SIG-M5 (cell line): ENCODE results near the gene RIMS4.

Experiments
- DNase-seq: peaks from one replicate; lab custom pipeline; 2025; lab: John Stamatoyannopoulos, UW

The RIMS4 gene

DNA sequence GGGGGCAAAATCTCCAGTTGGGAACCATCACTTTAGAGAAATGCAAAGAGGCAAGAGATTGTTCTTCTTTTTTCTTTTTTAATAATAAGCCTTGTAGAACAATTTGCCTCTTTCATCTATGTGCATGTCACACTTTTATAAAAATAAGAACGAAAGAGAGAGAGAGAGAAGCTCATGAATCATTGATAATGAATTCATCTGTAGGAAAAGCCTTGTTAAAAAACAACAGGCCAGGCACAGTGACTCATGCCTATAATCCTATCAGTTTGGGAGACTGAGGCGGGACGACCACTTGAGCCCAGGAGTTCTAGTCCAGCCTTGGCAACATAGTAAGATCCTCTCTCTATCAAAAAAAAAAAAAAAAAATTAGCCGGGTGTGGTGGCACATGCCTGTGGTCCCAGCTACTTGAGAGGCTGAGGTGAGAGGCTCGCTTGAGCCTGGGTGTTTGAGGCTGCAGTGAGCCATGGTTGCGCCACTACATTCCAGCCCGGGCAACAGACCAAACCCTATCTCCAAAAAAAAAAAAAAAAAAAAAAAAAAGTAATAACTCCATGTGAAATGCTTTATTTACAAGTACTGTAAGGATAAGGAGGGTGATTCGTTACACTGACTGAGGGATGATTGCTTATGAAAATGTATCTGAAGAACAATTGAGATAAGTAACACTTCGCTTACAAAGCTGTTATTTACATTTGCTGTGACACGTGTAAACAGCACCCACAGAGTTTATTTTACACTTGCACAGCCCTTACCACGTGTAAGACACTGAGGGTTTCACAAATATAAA is 89.2 kb downstream of the RIMS4 start:
- no peak for DNase-seq

DNA sequence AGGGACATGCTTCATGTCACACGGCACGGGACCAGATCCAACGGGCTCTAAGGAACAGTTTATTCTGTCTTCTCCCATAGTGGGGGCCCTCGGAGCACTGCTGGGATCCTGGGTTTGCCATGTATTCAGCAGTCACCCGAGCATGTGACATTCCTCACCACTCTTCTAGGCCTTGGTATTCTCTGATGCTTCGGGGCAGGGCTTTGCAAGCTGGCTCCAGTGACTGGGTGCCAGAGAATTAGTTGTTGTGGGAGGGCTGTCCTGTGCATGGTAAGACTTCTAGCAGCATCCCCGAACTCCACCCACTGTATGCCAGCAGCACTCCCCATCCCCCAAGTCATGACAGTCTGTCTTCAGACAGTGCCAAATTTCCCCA is 89.7 kb downstream of the RIMS4 start:
- no peak for DNase-seq

DNA sequence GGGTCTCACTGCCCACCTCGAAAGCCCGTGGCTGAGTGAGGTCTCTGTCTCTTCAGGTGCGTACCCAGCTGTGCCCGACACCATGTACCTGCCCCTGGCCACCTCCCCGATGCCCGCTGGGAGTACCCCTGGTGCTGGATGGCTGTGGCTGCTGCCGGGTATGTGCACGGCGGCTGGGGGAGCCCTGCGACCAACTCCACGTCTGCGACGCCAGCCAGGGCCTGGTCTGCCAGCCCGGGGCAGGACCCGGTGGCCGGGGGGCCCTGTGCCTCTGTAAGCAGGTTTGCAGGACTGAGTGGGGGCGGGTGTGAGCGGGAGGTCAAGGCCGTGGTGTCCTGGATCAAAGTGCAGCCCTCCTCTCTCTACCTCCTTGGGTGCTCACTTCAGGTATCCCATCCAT is 90.5 kb downstream of the RIMS4 start:
- no peak for DNase-seq

DNA sequence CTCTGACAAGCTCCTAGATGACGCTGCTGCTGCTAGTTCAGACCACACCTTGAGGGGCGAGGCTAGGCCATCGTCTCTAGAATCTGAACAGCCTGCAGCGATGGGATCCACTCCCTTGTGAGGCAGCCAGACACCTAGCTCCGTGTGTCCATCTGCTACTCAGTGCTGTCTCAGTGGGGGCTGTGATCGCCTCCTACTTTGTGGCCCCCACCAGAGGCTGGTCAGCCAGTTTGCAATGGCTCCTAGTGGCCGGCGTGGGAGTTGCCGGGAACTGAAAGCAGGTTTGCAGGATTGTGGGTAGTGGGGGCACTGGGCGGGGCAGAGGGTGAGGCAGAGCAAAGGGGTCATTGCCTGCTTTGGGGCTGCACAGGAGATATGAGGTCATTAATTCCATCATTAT is 92.4 kb downstream of the RIMS4 start:
- no peak for DNase-seq

DNA sequence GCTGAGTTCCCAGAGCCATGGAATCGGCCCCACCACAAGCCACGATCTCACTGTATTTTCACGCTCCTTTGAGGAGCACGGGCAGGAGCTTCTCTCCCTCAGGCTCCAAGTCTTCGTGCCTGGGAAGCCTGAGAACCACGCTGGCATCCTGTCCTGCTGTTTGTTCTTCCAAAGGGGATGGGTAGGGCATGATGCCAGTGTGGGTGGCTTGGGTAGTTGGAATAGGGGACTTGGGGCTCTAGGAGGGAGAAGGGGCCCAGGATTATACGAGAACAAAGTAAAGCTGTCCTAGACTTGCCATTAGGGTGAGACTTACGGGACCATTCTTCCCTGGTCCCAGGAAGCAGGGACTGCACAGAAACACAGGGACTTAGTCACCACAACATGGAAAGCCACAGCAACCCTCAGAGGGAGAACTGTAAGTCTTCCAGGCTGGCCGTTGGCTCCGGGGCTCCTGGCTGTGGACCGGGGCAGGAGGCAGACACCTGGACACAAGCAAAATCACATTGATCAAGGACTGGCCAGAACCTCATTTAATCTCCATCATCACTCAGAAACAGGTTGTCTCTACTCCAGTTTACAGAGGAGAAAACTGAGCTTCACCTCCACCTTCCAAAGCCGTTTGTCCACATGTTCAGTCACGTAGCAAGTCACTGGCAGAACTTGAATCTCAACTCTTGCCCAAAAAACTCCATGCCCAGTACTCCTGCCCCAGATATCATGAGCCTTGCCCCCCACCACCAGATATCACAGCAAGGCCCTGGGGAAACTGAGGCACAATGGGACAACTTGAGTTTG is 93.8 kb downstream of the RIMS4 start:
- DNase-seq: no peak

DNA sequence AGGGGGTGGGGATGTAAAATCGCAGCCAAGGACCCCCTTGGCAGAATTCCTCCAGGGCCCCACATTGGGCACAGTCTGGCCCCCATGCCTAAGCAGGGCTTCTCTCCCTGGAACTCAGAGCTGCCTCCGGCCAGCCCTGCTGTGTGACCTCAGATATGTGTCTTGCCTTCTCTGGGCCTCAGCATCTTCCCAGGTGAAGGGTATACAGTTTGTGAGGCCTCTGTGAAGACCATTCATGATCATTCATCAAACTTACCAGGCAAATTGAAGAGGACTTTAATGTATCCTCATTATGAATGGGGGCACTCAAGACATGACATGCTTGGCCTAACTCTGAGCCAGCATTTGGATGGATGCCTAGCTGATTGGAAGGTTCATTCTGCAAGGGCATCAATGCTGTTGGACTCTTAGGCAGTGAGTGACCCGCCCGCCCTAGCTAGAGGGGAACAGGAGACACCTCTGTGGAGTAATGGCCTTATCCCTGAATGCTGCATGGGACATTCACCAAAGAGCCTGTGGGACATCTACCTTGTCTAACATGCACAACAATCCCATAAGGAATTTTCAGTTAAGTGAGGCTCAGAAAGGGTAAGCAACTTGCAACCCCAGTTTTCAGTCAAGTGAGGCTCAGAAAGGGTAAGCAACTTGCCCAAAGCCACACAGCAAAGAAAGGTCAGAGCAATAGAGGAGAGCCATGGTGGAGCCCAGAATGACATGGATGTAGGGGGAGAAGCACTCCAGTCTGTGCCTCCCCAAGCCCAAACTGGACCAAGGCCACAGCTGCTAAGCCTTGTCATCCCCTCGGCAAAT is 94.6 kb downstream of the RIMS4 start:
- no peak for DNase-seq

DNA sequence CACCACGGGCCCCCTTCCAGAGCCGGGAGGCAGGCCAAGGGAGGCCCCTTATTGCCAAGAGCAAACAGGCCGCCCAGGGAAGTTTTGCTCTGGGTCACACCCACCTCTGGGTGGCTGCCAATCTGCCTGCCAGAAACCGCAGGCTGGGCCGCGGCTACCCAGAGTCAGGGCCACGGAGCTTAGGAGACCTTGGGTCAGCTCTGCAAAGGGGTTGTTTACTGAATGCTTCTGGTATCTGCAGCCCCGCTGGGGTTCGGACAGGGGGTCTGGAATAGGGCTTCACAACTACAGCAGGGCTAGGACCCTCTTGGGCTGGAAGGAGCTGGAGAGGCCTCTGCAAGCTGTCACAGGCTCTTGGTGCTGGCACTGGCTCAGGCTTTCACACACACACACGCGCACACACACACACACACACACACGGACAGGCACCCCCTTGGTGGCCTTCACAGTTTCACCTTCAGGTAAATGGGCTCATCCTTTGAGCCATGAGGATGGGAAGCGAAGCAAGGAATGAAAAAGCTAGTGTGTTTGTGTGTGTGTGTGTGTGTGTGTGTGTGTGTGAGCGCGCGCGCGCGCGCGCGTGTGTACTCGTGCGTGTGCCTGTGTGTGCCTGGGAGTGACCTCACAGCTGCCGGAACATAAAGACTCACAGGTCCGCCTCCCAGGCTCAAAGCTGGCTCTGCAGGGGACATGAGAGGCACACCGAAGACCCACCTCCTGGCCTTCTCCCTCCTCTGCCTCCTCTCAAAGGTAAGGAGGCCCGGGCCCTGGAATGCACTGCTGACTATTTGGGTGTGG is 95.4 kb downstream of the RIMS4 start, which contains the start of gene CCN5:
Gene CCN5, plus strand, starts transcription at position 669 of the 798 bp plus-strand sequence. Its CDS starts 22 bp downstream, at position 691.
- DNase-seq: no peak

DNA sequence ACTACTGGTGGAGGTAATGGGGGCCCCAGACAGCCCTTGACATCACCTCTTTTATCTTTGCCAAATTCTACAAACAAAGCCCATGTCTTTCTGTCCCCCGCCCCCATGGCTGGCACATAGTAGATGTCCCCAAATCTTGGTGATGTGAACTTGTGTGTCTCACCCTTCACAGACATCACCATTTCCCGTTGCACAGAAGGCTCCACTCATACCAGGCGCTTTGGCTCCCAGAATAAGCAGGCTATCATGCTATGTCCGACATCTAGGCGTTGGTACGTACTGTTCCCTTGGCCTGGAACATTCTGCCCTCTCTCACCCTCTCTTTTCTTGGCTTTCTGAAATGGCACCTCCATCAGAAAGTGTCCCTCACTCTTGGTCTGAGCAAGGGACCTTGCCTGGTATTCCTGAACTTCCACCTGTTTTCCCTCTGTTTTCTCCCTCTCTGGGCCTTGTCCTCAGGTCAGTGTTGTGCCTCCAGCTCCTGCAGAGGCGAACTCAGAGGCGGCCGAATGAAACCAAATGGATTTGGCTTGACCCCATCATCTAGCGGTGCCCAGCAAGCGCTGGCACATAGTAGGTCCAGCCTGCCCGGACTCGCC is 96.1 kb downstream of the RIMS4 start:
- DNase-seq: no peak

DNA sequence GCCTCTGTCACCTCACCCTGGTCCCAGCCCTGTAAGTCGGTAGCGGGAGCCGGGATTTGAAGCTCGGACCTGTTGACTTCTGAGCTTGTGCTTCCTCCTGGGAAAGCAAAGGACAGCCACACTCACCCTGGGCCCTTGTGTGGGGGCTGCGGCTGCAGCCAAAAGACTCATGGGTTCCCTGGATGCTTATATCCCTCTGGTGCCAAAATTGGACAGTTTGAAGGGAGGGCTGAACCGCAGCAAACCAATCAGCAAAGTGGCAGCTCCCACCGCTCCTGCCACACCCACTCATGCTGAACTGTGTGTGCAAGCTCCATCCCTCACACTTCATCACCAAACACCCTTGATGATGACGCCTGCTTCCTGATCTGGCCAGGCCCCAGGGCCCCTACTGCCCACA is 99.1 kb downstream of the RIMS4 start:
- DNase-seq: no peak

DNA sequence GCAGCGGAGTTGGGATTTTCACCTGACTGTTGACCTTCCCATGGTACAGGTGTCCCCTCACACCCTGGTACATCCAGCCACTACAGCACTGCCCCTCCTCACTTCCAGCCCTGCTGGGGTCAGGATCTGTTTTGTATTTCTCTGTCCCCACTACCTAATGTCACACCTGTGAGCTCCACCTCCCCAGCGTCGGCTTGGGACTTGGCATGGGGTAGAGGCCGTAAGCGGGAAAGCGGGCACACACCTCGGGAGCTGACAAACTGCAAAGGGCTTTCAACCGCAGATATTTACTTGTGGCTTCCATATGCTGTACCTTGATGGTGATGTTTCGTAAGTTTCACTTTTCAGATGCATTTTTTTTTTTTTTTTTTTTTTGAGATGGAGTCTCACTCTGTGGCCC is 100.5 kb downstream of the RIMS4 start:
- no peak for DNase-seq

DNA sequence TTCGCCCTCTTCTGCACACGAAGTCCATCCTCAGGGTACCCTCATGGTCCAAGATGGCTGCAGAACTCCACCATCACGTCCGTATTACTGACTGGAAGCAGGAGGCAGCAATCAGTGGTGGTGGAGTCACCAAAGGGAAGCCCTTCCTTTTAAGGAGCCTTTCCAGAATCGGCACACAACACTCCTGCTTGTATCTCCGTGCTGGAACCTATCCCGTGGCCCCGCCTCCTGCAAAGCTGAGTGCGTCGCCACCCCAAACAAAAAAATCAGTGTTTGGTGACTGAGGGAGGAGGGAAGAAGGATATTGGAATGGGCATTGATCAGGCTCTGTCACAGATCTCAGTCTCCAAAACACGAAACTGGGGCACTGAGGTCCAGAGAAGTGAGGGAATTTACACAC is 101.0 kb downstream of the RIMS4 start:
- no peak for DNase-seq

DNA sequence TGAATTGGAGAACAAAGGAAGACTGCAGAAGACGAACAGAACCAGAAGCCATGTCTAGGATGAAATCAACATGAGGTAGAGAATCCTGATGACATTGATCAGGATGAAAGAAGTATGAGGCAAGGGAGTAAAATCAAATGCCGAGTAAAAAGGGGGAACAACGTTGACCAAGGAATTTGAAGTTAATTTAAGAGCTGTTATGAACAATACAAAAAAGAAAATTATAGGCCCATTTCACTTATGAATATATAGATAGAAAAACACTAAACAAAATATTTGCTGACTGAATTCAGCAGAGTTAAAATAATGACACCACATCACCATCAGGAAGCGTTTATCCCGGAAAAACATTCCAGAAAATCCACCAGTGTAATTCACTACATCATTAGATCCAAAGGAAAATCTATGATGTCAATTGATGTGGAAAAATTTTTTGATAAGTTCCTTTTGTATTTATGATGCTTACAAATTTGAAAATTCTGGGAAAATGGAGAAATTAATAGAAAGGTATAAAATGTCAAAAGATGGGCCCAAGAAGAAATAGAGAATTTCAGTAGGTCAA is 103.2 kb downstream of the RIMS4 start:
- DNase-seq: no peak

DNA sequence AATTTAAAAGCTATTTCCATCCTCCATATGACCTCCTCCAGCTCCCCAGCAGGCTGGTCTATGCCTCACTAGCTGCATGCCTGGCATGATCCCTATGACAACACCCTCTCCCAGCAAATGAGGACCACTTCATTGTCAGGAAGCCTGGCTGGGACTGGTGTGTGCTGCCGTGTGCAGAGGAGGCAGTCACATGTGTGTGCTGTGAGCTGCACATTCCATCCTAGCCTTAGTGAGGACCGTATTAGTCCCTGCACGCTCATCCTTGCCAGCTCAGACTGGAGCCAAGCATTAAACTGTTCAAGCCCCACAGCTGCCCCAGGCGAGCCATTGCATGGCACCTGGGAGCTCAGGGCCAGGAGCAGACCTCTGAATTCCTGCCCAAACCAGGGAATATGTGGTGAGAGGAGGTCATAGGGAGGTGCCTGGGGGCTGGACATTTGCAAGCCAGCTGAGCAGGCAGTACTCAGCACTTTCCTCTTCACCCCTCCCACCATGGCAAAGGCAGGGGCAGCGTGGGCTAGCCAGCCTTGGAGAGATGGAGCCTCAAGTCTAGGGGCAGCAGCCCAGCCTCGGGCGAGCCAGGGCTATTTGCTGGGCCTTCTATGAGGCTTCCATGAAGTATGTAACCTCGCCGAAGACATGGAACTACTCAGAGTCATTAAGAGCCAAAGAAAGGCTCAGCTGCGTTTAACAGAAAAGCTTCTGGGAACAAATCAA is 103.9 kb downstream of the RIMS4 start:
- DNase-seq: no peak

DNA sequence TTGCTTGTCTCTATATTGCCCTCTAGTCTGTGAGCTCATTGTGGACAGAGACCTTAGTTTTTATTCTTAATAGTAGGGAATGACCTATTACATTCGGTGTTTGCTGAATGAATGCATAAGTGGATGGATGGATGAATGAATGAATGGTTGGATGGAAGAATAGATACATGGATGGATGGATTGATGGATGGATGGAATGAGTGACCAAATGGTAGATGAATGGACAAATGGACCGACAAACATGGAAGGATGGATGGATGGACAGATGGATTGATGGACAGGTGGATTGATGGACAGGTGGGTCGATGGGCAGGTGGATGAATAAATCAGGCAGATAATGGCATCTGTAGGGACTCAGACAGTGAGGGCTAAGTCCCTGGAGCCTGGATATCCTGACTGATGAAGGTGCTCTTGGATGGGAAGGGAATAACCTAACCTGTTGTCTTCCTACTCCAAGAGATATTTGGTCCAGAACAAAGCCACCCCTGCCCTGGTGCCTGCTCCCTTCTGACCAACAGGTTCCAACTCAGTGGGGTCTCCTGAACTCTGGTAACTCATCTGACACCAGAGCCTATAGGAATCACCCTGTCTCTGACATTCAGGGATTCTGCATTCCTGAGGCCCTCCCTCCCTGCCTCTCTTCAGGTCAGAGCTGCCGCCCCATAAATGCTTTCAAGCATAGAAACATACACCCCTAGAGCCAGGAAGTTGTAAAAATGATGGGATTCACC is 104.8 kb downstream of the RIMS4 start:
- DNase-seq: no peak

DNA sequence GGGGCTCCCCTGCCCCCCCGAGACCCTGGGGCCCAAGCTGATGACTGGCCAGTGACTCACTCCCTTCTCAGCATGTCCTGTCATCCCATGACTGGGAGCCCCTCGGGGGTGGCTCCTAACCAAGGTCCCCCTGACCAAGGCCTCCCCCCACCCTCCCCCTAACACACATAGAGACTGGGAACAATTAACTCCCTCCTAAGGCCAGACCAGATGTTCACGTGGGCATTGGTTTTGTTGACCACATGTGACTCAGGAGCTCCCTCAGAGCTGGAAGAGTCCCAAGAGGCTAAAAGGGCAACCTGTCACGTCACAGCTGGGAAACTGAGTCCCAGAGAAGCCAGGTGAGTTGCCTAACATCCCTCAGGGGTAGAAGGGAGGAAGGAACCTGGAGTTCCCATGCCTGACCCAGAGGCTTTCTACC is 105.8 kb downstream of the RIMS4 start:
- DNase-seq: no peak

DNA sequence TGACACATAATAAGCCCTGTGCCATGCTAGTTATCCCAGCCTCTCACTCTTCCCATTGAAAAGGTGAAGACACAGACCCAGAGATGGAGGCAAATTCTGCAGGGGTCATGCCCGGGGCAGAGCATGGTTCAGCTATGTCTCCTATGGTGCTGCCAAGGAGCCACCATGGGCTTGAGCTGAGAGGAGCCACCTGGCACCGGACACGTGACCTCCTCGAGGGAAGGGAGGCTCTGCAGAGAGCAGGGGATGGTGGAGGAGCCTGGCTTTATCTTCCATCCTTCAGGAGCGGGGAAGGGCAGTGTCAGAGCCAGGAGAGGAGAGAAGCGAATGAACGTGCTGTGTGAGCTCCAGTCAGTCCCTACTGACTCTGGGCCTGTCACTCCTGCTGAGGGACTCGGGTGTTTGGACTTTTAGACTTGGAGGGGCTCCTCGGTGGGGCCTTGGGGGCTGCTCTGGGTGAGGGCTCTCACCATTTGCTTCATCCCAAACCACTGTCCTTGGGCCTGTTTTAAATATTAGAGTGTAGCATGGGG is 106.3 kb downstream of the RIMS4 start:
- no peak for DNase-seq

DNA sequence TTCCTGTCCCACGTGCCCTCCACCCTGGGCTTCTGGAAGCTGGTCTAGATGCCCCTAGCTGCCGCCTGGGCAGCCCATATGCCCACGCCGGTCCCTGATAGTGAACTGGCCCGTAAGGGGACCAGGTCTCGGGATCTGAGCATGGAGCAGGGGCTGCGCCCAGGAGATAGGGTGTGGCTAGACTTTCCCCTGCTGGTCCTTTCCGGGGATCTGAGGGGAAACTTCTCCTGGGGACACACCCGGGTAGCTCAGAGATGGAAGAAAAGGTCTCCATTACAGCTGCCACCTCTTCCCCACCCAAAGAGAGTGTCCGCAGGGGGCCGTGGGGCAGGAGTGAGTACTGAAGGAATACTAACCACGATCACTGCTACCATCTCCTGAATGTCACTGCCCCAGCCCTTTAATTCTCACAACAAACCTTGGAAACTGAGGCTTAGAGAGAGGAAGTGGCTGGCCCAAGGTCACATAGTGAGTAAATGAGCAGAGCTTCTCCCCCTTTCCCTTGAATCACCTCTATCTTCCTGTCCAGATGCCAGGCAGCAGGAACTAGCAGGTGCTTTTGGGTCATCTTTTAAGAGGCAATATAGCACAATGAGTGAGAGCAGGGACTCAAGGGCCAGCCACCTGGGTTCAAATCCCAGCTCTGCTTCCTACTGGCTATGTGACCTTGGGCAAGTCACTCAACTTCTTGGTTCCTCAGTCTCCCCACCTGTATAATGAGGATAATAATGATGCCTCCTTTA is 107.0 kb downstream of the RIMS4 start:
- no peak for DNase-seq

DNA sequence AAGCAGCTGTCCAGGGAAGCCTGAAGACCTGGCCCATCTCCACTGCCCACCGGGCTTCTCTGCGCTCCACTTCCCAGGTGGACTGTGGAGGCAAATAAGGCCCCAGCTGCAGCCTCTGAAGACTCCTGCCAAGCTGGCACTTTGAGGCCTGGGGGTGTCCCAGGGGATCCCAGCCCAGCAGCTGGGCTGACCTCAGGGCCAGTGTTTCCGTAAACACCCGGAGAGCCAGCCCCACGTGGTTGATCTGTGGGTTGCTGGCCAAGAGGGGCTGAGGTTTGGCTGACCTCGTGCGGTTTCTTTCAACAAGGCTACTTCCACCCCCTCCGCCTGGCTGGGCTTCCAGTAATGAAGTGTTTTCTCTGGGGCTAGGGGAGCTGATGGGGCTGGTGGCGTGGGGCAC is 107.6 kb downstream of the RIMS4 start:
- no peak for DNase-seq

DNA sequence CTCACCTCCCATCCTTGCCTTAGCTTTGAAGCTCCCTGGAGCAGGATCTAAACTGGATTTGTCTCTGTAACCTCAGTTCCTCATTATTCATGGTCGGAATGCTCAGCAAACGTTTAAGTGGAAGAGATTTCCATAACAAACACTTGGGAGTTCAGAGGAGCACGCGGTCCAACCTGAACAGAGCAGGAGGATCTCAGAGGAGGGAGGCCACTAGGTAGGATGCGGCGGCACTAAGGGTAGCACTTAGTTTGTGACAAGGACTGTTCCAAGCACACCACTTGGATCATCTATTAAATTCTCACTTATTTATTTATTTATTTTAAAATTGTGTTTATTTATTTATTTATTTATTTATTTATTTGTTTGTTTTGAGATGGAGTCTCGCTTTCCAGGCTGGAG is 108.5 kb downstream of the RIMS4 start:
- no peak for DNase-seq
